AG09319 (cell line): Measurements from ENCODE around the gene RIPOR3.

Experiments used
- DNase-seq: peaks from one replicate; pipeline ENCODE4 v3.0.0-alpha.2; 2010; ENCODE audit warnings: low read depth; ENCODE audit errors: extremely low read depth
- TF ChIP-seq, protein P1 (sequence below): IDR thresholded peaks from 2 replicates; pipeline ENCODE4 v1.5.1; 2011; ENCODE audit warnings: low read depth, mild to moderate bottlenecking, inconsistent platforms, low read length, moderate library complexity

The RIPOR3 gene

DNA sequence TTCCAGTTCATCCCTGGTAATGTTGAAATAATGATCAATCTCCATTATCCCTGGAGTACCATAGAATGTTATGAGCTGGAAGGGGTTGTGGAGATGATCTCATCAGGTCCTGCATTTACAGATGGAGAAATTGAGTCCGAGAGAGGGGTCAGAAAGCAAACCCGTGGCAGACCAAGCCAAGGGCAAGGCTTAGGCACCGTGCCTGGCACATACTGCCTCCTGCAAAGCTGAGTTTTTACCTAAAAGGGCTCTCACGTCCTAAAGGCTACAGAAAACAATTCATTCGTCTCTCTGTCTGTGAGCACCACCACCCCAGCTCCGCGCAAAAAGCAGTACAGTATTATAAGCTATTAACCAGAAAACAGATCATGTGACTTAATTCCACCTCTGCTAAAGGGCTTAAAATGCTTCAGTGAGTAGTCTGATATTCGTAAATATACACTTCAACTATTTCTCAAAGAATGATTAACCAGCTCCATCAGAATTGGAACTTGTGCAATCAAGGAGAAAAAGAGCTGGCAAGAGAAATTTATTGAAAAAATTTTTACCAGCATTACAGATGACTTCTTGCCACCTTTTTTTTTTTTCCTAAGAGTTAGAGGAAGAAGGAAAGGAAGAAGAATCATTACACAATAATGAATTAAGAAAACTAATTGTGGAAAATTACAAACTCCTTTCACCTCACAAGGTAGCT lies 36.6 kb upstream of the RIPOR3 start:
- TF ChIP-seq, protein P1, sequence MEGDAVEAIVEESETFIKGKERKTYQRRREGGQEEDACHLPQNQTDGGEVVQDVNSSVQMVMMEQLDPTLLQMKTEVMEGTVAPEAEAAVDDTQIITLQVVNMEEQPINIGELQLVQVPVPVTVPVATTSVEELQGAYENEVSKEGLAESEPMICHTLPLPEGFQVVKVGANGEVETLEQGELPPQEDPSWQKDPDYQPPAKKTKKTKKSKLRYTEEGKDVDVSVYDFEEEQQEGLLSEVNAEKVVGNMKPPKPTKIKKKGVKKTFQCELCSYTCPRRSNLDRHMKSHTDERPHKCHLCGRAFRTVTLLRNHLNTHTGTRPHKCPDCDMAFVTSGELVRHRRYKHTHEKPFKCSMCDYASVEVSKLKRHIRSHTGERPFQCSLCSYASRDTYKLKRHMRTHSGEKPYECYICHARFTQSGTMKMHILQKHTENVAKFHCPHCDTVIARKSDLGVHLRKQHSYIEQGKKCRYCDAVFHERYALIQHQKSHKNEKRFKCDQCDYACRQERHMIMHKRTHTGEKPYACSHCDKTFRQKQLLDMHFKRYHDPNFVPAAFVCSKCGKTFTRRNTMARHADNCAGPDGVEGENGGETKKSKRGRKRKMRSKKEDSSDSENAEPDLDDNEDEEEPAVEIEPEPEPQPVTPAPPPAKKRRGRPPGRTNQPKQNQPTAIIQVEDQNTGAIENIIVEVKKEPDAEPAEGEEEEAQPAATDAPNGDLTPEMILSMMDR, result no peak
- DNase-seq, result no peak

DNA sequence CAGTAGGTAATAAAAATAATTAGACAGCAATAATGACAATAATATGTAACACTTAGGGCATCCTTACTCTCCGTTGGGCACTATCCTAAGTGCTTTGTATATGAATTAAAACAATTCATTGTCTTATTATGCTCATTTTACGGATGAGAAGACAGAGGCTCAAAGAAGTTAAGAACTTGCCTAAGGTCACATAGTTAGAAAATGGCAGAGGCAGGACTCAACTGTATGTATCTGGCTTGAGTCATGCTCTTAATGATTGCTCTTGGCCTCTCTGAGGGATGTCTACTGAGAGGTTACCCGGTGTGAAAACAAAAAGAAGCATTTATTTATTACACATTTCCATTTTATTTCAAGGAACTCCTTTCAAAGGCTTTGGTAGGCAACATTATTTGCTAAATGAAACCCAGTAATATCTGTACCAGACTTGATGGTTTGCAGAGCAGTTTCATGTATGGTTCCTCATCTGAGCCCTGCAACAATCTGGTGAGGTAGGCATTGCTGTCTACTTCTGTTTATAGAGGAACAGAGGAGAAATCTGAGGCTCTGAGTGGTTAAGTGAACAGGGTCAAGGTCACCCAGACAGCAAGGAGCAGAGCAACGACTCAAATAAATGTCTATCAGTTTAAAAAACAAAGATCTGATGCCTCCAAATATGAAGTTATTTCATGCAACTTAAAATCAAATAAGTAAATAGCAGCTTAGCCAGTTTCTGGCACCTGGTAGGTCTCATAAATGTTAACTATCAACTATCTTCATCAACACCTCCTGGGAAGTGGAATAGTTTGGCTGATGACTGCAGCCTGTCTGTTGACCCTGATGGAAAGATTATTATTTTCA lies 35.8 kb upstream of the RIPOR3 start:
- no peak for DNase-seq
- TF ChIP-seq, protein P1, result no peak

DNA sequence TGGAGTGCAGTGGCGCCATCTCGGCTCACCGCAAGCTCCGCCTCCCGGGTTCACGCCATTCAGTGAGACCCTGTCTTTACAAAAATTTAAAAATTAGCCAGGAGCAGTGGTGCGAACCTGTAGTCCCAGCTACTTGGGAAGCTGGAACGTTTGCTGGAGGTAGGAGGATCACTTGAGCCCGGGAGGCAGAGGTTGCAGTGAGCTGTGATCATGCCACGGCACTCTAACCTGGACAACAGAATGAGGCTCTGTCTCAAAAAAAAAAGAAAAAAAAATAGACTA lies 34.3 kb upstream of the RIPOR3 start:
- DNase-seq, result no peak
- TF ChIP-seq, protein P1, result no peak

DNA sequence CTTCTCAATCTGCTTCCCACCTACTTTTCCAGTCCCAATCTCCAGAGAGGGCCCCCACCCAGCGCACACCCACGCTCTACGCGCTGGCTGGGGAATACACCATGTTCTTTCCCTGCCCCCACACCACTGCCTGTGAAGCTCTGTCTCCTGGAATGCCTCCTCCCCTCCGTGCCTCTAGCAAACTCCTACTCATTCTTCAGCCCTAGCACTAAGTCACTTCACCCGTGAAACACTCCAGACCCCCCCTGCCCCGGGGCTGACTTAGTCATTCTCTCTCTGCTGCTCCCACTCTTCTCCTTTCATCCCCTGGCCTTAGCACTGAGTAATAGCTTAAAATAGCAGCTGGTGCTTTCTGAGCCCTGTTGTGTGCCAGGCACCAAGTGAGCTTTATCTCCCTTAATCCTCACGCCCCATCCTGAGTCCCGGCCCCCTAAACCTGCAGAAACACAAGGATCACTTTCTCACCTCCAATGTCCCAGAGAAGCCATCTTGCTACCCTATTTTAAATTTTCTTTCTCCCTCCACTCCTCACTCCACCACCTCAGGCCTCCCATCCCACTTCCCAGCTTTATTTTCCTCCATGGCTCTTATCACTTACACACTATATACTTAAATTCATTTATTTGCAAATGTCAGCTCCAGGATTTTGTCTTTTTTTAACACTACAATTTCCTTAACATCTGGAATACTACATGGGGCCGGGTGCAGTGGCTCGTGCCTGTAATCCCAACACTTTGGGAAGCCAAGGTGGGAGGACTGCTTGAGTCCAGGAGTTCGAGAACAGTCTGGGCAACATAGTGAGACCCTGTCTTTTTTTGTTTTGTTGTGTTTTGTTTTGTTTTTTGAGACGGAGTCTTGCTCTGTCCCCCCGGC lies 33.7 kb upstream of the RIPOR3 start:
- DNase-seq, result peak; percentile 69
- TF ChIP-seq, protein P1, result no peak

DNA sequence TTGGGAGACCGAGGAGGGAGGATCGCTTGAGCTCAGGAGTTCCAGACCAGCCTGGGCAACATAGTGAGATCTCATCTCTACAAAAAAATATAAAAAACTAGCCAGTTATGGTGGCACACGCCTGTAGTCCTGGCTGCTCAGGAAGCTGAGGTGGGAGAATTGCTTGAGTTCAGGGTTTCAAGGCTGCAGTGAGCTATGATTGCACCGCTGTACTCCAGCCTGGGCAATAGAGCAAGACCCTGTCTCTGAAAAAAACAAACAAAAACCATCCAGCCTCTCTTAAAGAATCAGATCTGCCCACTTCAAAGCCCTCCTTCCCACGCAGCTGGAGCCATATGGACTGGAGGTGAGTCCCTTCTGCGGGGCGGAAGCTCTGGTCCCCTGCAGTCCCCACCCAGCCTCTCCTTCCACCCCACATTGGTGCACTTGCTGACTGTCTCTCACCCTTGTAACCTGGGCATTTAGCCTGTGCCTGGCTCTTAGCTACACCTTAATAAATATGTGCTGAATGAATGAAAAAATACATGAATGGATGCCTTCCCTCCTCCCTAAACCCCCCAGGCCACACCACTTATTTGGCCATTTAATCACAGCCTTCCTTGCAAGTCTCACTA lies 32.9 kb upstream of the RIPOR3 start:
- no peak for DNase-seq
- TF ChIP-seq, protein P1, result no peak

DNA sequence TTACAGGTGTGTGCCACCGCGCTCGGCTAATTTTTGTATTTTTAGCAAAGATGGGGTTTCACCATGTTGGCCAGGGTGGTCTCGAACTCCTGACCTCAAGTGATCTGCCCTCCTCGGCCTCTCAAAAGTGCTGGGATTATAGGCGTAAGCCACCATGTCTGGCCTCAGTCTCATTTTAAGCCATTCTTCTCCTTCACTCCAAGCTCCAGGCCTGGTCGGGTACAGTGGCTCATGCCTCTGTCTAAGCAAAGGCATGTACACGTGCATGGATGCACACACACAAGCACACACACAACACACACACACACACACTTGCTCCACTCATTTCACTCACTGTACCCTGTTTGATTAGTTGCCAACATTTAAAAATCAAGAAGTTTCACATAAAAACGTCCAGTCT lies 32.3 kb upstream of the RIPOR3 start:
- no peak for DNase-seq
- TF ChIP-seq, protein P1, result no peak
